Raji (cell line): ENCODE data around the gene PIGU.

Experiments
- POLR2A ChIP-seq: IDR thresholded peaks from 2 replicates; pipeline ENCODE4 v1.6.1; 2011; ENCODE audit warnings: low read depth, low read length, control low read depth; ENCODE audit not compliant: insufficient read depth

The PIGU gene

DNA sequence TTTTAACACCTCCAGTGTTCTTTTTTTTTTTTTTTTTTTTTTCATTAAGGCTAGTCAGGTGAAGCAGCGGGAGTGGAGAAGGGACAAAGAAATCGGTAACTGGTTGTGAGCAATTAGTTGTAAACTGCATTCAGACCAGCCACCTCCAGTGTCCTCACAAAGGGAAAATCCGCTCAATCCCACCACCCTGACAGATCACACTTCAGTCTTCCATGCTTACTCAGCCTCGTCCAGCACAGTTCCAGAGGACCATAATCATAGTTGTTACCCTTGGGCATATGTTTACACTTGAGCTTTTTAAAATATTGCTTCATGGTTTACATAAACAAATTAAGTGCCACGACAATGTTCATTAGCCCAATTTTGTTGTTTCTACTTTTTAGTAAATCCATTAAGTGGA, 150.4 kb downstream of the PIGU start:
- TF ChIP-seq POLR2A: no peak

DNA sequence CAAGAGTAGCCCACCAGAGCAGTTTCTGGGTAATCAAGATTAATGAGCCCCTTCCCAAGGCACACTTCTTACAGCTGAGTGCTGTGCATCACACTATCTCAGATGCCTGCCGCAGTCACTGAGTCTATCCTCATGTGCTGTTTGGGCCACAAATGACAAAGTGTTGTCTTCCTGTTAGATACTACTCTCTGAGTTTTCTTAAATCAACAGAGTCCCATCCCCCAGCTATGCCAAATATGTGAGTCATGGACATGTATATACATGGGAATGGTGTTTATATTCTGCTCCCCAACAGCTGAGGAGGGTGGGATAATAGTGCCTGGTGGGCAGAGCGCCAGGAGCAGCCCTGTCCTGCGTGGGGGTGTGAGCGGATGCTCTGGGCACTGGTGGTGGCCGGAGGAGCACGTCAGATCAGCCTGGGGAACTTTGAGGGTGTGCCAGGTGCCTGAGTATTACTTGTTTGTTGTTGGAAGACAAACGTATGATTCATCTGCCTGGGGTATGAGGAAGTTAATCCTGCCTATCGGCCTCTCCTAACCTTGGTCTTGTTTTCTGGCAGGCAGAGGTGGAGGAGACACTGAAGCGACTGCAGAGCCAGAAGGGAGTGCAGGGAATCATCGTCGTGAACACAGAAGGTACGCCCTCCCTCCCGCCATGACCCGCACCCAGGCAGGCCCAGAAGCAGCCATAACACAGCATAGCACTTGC, 151.0 kb downstream of the PIGU start:
- no peak for TF ChIP-seq POLR2A

DNA sequence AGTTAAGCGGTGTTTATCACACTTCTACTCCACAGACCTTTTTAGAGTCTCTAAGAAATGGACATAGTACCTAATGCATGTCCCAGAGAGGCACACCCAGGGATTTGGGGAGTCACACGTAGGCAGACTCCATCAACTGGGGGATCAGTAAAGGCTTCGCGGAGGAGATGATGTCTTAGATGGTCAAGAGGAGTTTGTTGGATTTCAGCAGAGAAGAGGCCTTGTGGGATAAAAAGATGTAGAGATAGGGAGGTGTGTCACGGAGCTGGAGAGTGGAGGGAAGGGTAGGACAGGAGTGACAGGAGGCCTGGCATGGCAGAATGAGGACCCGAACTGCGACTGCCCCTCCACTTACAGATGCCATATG, 151.6 kb downstream of the PIGU start:
- no peak for TF ChIP-seq POLR2A

DNA sequence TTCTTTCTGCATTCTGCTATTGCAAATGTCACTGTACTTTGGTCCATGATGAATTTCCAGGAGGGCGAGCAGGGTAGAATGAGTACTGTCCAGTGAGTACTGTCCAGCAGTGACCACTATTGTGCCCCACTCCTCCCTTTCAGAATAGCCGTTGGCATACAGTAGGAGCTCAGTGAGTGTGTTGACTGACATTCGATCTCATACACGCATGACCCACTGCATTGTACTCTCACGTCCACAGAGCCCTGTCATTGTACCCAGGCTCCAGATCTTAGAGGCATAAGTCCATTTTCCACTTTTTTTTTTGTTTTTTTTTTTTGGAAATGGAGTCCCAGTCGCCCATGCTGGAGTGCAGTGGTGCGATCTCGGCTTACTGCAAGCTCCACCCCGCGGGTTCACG, 152.5 kb downstream of the PIGU start:
- no peak for TF ChIP-seq POLR2A

DNA sequence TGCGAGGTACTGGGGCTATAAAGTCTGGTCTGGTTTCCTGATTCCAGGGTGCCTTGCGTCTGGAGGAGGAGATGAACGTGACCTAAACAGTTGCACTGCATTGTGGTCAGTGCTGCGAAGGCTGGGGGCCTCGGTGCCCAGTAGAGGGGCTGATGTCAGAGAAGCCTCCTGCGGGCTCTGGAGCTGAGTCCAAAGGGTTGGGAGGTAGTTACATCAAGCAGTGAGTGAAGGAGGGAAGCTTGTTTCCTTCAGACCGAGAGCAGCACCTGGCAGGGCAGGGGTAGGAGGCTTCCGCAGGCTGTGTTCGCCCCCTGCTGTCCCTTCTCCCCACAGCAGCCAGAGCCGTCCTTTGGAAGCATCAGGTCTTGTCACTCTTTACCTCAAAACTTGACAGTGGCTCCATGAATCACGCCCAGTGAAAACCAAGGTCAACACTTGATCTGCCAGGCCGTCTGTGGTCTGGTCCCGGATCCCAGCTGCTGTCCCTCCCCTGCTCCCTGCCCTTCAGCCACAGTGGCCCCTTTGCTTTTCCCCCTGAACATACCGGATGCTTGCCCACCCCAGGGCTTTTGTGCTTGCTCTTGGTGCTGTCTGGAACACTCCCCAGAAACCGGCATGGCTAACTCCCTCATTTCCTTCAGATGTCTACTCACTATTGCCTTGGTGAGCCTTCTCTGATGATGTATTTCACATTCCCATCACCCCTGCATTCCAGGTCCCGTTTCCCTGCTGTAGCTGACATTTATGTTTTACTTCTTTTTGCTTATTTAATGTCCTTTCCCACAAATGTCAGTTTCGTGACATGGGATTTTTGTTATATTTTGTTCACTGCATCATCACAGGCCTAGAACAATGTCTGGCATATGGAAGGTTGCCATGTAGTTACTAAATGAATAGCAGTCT, 153.7 kb downstream of the PIGU start:
- TF ChIP-seq POLR2A: no peak

DNA sequence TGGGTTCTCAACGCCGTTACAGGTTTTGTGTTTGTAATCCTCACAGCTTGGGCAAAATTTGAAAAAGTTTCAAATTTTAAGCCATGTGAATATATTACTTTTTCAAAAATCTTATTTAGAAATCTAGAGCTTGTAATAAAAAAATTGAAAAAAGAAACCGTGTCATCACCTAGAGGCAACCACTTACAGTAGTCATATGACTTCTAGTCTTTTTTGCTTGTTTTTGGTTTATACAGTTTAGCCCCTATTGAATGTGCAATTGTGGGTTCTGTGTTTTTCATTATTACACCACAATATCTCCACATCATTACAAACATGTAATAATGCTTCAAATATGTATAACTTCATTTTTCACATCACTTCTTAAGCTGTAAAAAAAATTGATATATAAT, 159.8 kb downstream of the PIGU start:
- TF ChIP-seq POLR2A: no peak

DNA sequence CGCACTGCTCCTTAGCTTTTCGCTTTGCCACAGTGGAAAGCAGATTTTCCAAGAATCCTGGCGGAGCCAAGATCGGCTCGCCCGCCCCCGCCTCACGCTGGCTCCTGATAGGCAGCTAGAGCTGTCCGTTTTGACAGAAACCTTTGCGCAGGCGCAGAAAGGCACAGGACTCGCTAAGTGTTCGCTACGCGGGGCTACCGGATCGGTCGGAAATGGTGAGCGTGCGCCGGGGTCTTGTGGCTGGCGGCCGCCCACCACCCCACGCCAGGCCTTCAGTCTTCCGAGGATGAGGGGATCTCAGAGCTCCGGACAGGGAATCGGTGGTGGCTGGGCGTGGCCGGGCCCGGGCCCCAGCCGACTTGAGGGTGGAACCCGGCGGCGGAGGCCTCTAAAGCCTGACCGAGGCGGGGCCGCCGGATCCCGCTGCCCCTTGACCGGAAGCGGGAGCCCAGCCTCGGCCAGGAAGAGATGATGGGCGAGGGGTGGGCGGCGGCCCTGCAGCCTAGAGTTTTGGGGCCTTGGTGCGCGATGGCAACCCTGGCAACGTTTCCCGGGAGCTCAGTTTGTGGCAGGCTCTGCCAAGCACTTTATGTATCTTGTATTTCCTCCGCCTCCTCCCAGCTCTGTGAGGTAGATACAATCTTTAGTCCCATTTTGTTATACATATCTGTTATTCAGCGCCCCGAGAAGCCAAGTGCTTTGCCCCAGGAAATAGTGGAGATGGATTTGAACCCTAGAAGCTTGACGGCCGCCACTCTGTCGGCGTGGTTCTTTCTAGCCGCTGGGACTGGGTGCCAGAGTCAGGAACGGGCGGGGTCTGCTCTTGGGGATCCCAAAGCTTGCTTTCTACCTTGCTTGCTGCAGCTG, 160.4 kb downstream of the PIGU start, which contains the start of gene DYNLRB1:
TSS of gene DYNLRB1 (plus strand) at position 176 of the 867 bp plus-strand sequence. CDS start at position 213, 37 bp downstream.
- peak; percentile 83 for TF ChIP-seq POLR2A

DNA sequence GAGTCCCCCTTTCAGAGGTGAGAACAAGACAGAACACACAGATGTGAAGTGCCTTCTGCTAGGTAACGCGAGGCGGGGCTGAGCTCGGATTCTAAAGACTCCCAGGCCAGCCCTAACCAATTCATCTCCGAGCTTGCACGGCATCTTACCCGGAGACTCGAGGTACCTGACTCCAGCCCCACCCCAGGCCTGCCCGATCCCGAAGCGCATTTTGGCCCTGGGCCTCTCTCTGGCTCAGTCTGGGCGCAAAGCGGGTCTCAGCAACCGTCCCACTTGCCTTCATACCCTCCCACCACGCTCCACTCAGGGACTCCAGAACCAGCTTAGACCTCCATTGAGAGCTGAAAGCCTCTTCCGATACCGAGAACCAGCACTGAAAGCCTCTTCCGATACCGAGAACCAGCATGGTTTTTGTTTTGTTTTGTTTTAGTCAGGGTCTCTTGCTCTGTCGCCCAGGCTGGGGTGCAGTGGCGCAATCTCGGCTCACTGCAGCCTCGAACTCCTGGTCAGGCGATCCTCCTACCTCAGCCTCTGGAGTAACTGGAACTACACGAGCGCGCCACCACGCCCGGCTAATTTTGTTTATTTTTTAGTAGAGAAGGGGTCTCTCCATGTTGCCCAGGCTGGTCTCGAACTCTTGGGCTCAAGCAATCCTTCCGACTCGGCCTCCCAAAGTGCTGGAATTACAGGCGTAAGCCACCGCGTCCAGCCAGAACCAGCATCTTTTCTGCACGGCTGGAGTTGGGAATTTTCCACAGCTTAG, 161.2 kb downstream of the PIGU start:
- TF ChIP-seq POLR2A: peak; percentile 42; the same call in 1 of the 2 replicates

DNA sequence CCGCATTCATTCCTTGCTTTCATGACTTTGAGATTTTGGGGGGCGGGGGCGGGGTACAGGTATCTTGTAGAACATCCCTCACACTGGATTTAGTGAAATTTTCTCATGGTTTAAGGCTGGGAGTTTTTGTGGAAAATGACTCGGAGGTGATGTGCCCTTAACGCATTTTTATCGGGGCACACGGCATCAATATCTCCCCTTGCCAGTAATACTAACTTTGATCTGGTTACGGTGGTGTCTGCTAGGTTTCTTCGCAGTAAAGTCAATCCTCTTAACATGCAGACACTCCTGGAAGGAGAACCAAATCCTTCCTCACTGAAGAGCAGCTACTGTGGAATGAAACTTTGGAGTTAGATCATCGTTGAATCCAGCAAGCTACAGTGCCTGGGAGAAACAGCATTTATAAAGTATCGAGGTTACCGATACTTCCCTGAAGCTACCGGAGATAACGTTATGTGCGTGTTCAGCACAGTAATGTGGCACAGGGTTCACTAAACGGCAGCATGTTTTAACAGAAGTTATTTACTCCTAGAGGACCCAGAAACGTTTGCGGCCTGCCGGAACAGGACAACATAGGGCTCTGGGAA, 161.9 kb downstream of the PIGU start:
- TF ChIP-seq POLR2A: no peak

DNA sequence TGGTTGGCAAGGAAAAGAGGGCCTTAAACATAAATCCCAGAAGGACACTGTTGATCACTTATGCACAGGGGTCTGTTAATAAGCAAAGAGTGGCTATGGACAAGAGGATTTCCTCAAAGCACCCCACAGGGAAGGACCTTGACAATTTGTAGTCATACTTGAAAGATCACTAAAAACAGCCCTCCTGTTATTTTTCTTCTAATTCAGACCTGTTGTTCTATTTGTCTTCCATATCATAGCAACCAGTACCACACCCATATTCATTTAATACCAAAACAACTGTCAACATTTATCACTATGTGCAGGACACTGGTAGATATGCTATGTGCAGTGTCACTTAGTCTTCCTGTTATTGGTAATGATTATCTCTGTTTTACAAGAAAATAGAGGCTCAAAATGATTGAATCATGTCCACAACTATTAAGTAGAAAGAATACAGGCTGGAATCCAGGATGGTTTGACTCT, 163.9 kb downstream of the PIGU start:
- no peak for TF ChIP-seq POLR2A

DNA sequence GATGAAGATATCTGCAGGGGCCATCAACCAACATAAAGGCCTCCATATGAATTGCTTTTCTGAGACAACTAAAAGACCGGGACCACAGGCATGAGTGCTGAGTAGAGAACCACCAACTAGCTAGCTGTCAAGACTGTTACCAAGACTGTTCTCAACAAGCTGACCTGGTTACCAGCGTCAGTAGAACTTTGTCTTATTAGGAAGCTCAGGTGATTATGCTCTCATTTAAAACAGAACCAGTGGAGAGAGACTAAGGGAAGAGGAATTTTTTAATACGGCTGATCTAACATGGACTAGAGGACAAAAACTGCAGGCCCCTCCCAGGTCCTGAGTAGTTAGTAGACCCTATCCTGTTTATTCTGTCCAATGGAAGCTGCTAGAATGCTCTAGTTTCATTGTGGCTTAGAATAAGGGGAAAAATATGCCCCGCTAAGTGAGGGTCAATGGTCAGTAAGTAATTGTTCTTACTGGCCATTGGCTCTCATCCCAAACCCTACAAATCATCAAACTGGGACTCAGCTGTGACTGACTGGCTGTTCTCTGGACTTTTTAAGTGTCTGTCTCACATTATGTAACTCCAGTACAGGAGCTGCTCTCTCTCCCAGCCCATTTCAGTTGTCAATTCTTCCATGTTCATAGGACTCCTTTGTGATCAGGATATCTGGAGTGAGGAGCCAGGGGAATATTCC, 164.5 kb downstream of the PIGU start:
- no peak for TF ChIP-seq POLR2A

DNA sequence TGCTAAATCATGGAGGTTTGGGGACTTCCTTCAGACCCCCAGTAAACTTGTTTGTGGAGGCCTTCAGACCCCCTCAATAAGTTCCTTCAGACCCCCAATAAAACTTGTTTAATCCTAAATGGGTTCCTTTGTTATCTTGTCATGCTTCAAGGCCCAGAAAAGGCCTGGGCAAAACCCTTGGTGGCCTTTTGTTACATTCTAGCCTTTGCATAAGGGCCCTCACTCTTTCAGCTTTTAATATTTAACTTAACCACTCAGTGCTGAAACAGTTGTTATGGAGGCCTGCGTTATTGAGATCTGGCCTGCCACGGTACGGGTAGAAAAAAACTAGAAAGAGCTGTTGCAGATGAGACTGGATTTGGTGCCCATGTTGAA, 165.0 kb downstream of the PIGU start:
- no peak for TF ChIP-seq POLR2A

DNA sequence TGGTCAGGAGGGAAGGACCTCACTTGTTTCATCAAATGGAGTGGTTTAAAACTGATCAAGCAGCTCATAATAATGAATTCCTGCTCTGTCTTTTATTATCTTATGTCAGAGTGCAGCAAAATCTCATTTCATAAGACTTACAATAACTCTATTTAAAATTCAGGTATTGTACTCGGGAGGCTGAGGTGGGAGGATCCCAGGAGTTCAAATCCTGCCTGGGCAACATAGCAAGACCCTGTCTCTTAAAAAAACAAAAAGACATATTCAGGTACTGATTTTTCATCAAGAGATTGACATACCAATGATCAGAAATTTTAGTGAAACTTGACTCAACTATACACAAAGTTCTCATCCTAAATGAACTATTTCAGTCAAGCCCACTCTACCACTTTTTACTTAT, 166.3 kb downstream of the PIGU start:
- no peak for TF ChIP-seq POLR2A
